SKM-1 treated with dmso at 0.1 percent for 144 hours (cell line): ENCODE measurements around the gene HRAS.

Experiments used
- DNase-seq: peaks from one replicate; lab custom pipeline; 2025; ENCODE audit not compliant: unreplicated experiment; lab: John Stamatoyannopoulos, UW

The HRAS gene

DNA sequence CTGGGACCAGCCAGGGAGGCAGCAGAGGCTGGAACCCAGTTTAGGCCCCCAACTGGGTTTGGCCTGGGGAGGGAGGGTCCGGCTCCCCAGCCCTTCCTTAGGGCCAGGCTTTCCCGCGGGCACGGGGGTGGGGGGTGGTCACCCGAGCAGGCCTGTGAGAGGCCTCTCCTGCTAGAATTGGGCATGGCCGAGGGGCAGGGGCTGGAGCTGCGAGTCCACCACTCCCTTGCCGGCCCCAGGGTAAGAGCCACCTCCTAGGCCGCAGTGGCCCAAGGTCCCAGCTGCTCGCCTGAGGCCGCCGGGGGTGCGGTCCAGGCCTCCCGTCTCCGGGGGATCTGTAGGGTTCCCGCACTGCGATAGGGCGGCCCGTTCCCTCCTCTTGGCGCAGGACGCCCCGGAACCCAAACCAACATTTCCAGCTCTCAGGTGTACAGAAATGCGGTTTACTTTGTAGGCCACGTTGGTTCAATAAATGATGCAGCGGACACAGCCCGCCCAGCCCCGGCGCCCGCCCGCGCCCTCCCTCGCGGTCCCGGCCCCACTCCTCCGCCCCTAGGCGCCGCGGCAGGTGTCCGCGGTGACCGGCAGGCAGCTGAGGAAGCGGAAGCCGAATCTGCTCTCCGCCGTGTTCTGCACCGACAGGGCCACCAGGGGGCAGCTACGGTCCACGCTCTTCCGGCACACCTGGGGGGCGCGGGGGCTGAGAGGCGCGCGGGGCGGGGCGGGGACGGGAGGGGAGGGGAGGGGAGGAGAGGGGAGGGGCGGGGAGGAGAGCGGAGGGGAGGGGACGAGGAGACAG lies 19.3 kb upstream of the HRAS start:
- DNase-seq: peak; percentile 65

DNA sequence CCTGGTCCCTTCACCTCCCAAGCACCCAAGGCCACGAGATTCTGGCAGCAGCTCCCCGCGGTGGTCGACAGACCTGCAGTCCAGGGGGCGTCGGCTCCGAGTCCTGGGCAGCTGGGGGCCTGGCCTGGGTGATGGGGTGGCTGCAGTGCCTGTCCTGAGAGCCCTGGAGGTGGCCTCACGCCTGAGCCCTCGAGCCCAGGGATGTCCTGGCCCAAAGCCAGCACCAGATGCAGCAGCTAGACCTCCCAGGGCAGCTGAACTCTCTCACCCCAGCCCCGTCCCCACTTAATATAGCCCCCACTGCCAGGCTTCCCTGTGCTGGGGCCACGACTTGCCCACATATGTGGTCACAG lies 18.6 kb upstream of the HRAS start:
- no peak for DNase-seq

GRCh38 chr11:553083-553987 lies 18.0 kb upstream of the HRAS start:
- DNase-seq: no peak

DNA sequence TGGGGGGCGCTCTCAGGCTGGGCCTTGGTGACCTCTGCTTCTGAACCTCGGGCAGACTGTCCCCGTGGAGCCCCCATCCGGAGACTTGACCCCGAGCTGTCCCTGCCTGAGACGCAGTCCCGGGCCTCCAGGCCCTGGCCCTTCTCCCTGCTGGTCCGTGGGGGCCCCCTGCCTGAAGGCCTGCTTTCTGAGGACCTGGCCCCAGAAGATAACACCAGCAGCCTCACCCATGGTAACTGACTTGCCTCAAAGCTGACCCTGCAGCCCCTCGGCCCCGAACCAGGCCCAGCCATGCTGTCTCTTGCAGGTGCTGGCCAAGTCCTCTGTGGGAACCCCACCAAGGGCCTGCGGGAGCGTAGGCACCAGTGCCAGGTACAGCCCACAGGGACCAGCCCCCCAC lies 16.2 kb upstream of the HRAS start:
- no peak for DNase-seq

- DNase-seq: no peak
Observed at GRCh38 chr11:551131-551530, 15.8 kb upstream of the HRAS start.

GRCh38 chr11:550746-551085 lies 15.3 kb upstream of the HRAS start:
- no peak for DNase-seq

GRCh38 chr11:550021-550745 lies 14.8 kb upstream of the HRAS start:
- no peak for DNase-seq

GRCh38 chr11:548700-549603 lies 13.6 kb upstream of the HRAS start:
- DNase-seq: no peak

- DNase-seq: no peak
Observed at GRCh38 chr11:545171-545570, 9.8 kb upstream of the HRAS start.

DNA sequence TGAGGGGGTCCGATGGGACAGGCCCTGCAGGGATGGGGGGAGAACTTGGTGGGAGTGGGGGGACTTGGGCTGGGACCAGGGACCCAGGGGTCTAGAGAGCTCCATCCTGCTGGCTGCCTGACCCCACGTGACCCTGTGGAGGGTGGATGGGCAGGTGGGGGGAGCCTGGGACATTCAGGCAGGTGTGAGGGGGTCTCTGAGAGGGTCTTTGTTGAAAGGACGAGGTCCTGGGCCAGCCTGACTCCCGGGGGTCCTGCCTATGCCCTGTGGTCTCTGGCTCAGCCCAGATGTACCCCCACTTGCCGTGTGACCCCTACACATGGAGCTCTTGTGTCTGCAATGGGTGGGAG lies 9.4 kb upstream of the HRAS start:
- DNase-seq: no peak

DNA sequence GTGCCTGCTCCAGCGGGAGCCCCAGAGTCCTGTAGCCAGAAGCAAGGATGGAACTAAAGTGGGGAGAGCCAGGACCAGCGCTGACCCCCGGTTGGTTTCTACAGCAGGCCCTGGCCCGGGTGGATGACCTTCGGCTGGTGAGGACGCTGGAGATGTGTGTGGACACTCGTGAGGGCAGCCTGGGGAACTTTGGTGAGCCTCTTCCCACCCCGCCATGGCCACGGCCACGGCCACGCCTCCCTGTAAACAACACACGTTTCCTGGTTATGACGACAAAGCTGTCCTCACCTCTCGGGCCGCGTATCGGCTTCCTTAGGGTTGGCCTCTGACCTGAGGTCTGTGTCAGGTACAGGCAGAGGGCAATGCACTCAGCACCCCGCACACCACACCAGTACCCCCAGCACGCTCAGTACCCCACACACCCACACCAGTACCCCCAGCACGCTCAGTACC lies 6.1 kb upstream of the HRAS start:
- no peak for DNase-seq

GRCh38 chr11:540583-541432 lies 5.4 kb upstream of the HRAS start:
- DNase-seq: no peak

DNA sequence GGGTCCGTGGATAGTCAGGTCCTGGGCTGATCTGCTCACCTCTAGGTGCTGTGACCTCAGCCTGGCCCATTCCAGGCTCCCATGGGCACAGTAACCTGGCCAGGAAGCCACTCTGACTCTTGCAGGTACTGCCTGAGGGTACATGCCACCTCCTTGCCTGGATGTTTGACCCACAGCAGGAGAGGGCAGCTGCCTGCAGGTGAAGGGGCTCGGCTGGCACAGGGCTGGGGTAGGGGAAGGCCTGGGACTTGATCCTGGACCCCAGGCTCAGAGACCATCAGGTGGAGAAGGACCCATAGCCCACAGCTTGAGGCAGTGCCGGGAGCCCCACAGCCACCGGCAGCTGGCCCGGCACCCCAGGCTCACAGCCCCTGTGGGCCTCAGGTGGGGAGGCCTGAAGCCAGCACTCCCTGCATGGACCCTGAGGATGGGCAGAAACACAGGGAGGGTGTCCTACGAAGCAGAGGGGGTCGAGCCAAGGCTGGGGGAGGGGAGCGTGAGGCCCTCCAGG lies 4.7 kb upstream of the HRAS start:
- DNase-seq: no peak

DNA sequence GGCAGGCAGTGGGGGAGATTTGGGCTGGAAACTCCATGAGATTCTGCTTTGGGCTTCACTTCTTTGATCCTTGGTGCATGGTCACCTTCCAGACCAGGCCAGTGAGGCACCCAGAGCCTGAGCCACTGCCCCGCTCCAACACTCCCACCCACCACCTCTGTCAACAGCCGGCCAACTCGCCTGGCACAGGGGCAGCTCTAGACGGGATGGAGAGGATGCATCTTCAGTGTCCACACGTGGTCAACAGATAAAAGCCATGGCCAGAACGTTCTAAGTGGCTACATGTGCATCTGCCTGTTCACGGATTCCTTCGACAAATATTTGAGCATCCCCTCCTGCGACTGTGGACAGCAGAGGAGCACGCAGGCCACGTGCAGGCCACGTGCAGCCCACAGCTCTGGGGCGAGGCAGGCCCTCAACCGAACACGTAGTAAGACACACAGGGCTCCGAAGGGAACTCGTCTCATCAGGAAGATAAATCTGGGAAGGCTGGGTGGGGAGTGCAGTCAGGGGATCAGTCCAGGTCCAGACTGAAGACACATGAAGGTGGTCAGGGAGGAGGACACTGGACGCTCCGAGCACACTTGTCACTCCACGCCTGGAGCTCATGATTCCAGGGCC lies 3.2 kb upstream of the HRAS start:
- DNase-seq: no peak

GRCh38 chr11:537622-538430 lies 2.5 kb upstream of the HRAS start:
- DNase-seq: no peak

DNA sequence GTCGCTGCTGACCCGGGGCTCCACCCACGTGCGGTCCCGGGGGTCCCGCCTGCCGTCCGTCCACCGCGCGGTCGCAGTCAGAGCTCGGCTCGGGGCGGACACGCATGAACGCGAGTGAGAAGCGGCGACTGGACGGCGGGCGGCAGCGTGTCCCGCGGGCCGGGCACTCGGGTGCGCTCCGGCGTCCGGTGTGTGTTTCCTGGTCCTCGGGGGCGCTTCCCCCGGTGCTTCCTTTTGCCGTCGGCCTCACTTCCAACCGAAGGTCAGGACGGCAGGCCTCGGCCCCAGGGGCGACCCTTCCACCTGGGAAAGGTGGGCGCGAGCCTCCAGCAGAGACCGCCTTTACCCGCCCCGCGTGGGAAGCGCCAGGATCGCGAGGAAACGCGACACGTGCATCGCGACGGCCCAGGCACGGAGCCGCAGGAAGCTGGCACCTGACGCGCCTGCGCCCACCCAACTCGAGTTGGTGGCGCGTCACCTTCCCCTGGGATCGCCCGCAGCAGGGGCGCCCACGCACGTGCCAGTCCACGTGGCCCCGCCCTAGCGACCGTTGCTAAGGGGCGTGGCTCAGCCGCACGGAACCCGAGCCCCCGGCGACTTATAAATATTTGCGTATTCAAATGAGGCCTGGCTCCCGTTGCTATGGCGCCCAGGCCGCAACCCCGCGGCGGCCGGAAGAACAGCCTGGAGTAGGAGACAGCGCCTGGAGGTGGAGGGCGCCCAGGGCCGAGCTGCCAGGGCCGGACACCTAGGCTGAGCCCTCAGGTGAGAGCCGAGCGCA lies 1.7 kb upstream of the HRAS start, which contains the start of gene LRRC56:
TSS of gene LRRC56 (plus strand) at position 687 of the 781 bp plus-strand sequence. CDS start 3,158 bp downstream, outside the sequence.
- peak; percentile 74 for DNase-seq

GRCh38 chr11:535210-535518 lies 212 bp downstream of the HRAS start:
- no peak for DNase-seq
